ENCODE data around the gene KRTAP4-8. TPM values are rescaled to one million over a fixed set of nuclear protein-coding genes. Genes with fewer than 3 reads are reported as not detected.

KRTAP4-8 gene
- total and polyA plus RNA-seq, 2 of the 8 experiments (the other 6 are each of a cell fraction or from before 2014, with no cell fraction given): not detected

GRCh38 chr17:41058741-41059140 lies 39.2 kb downstream of the KRTAP4-8 start:
- Histone ChIP-seq H4K8ac (ENCODE audit: extremely low read depth, insufficient read depth, low read length) (no peak overlapping the region), H2BK5ac (ENCODE audit: low read depth, low read length) (no peak overlapping the region), H3K23me2 (ENCODE audit: low read depth, low read length) (no peaks in the 10 kb centered on the region), H3K23ac (ENCODE audit: insufficient read length) (no peak overlapping the region), H2BK120ac (replicated peaks; ENCODE audit: low read depth, low read length) (no peak overlapping the region), H2BK20ac (ENCODE audit: low read length) (no peak overlapping the region), H3K79me2 (ENCODE audit: control insufficient read depth in 1 of 2, insufficient read depth in 2 of 2, low read length in 2 of 2) (no peaks in the 10 kb centered on the region), H4K91ac (replicated peaks; ENCODE audit: insufficient read length, low read length) (no peak overlapping the region), H4K20me1 (replicated peaks in 1 of 2; ENCODE audit: control insufficient read depth in 1 of 2, insufficient read depth in 2 of 2, low read length in 2 of 2) (no peaks in the 10 kb centered on the region), H3K27me3 (replicated peaks in 1 of 4; ENCODE audit: control insufficient read depth in 3 of 4, extremely low read depth in 1 of 4, insufficient read depth in 3 of 4, low read length in 3 of 4) (no peaks in the 10 kb centered on the region), H2AK5ac (ENCODE audit: low read depth, low read length) (no peak overlapping the region), H3K36me3 (ENCODE audit: control insufficient read depth in 2 of 4, insufficient read depth in 4 of 4, low read length in 3 of 4) (no peaks in the 10 kb centered on the region), H3K79me1 (ENCODE audit: low read depth, low read length) (no peaks in the 10 kb centered on the region), H2AFZ (ENCODE audit: low read length) (no peak overlapping the region), H3K4me2 (ENCODE audit: insufficient read depth in 1 of 2, low read depth in 2 of 2, low read length in 2 of 2) (no peak overlapping the region), H2BK15ac (ENCODE audit: low read length) (no peak overlapping the region), H3K4me1 (replicated peaks in 1 of 4; ENCODE audit: control insufficient read depth in 3 of 4, insufficient read depth in 4 of 4, low read length in 3 of 4) (no peaks in the 10 kb centered on the region), H3K56ac (replicated peaks; ENCODE audit: insufficient read length, low read depth, low read length) (no peak overlapping the region), H3K9me3 (ENCODE audit: insufficient read depth in 2 of 2, low read depth in 1 of 2, low read length in 1 of 2) (0 out of 4 replicates have a peak, but pooled peaks cover 0 to 4% of the 10 kb centered on the region in 2 experiments), H3K4me3 (ENCODE audit: extremely low read depth in 1 of 4, insufficient read depth in 2 of 4, low read depth in 3 of 4, low read length in 4 of 4) (no peak overlapping the region), H3K14ac (ENCODE audit: insufficient read length) (no peak overlapping the region), H3K4ac (replicated peaks; ENCODE audit: insufficient read length, low read depth, low read length) (no peak overlapping the region), H3K27ac (ENCODE audit: low read depth, low read length) (no peak overlapping the region), H2BK12ac (ENCODE audit: low read depth, low read length) (no peak overlapping the region), H4K5ac (ENCODE audit: insufficient read length, low read depth, low read length) (no peak overlapping the region), H3K9ac (replicated peaks in 1 of 4; ENCODE audit: extremely low read depth in 1 of 4, low read depth in 3 of 4, low read length in 3 of 4) (no peak overlapping the region), H3K18ac (ENCODE audit: extremely low read depth, low read length) (no peak overlapping the region)
- CTCF ChIA-PET (ENCODE audit: partially characterized antibody): interaction anchor here (0.6 to 1.0 kb wide), 3 partner anchors 10 to 160 kb away, joined by 3 read pairs; partner anchors contain the start of gene KRTAP2-1
- POLR2A ChIA-PET (ENCODE audit: partially characterized antibody): no interaction called here
- WGBS, 2 experiments (ENCODE audit: extremely low coverage in 1 of 2, insufficient coverage in 1 of 2, insufficient read length in 1 of 2, insufficient replicate concordance in 2 of 2, low coverage in 1 of 2, low lambda C conversion rate in 2 of 2, missing lambda C conversion rate in 1 of 2): 93% methylated on average over 5 of the region's 5 CpGs; no CpG with 5 or more reads in 1 of the 2 experiments
- no peak for TF ChIP-seq BCL11A (IDR thresholded peaks at IDR 0.05; ENCODE audit: low read depth in 2 of 2, low read length in 2 of 2)
- FAIRE-seq (no peak), DNase-seq (ENCODE audit: low read depth in 1 of 2, low spot score in 2 of 2) (no peak)
